ENCODE measurements around the gene HTR1B.

Gene HTR1B

GRCh38 chr6:77462359-77463307 is 658 bp downstream of the HTR1B start:
- no peaks in the 10 kb centered on the region for H3K9me2 ChIP-seq (replicated peaks; ENCODE audit: control insufficient read depth, low read length)
- no peak overlapping the region for H3K27ac ChIP-seq (ENCODE audit: low read depth, low read length)
- H3F3A ChIP-seq (ENCODE audit: control insufficient read depth, insufficient read depth), result no peaks in the 10 kb centered on the region
- H3K79me2 ChIP-seq (ENCODE audit: control insufficient read depth, low read length), result no peaks in the 10 kb centered on the region
- no peak overlapping the region for H3K4me2 ChIP-seq (ENCODE audit: low read length)
- peaks cover 3% of the 10 kb centered on the region; the same call in 1 of the 2 replicates for H3K4me1 ChIP-seq (ENCODE audit: control insufficient read depth, low read length)
- no peaks in the 10 kb centered on the region; the same call in 1 of the 2 replicates for H3K9me3 ChIP-seq (ENCODE audit: control insufficient read depth, insufficient read depth, low read length)
- no peaks in the 10 kb centered on the region for H3K36me3 ChIP-seq (ENCODE audit: control insufficient read depth, low read length)
- no peaks in the 10 kb centered on the region for H3K27me3 ChIP-seq (ENCODE audit: control insufficient read depth, low read length)
- H4K20me1 ChIP-seq (ENCODE audit: control insufficient read depth, insufficient read depth, low read depth, low read length), result no peaks in the 10 kb centered on the region
- TF ChIP-seq EZH2phosphoT487 (IDR thresholded peaks at IDR 0.05; ENCODE audit: borderline replicate concordance, low read length) (no peak), CTCF (IDR thresholded peaks at IDR 0.05; ENCODE audit: low read depth, low read length, poor library complexity, severe bottlenecking) (no peak)
- no peak overlapping the region for H3K4me3 ChIP-seq (ENCODE audit: low read length)

GRCh38 chr6:77461796-77462195 is 1.5 kb downstream of the HTR1B start:
- H3K4me1 ChIP-seq (ENCODE audit: control insufficient read depth, low read length), result peaks cover 3% of the 10 kb centered on the region; the same call in 1 of the 2 replicates
- H3K27ac ChIP-seq (ENCODE audit: low read depth, low read length), result no peak overlapping the region
- no peak overlapping the region for H3K4me2 ChIP-seq (ENCODE audit: low read length)
- H3F3A ChIP-seq (ENCODE audit: control insufficient read depth, insufficient read depth), result no peaks in the 10 kb centered on the region
- H3K9me3 ChIP-seq (ENCODE audit: control insufficient read depth, insufficient read depth, low read length), result no peaks in the 10 kb centered on the region; the same call in 1 of the 2 replicates
- TF ChIP-seq EZH2phosphoT487 (IDR thresholded peaks at IDR 0.05; ENCODE audit: borderline replicate concordance, low read length), result no peak
- no peak for TF ChIP-seq CTCF (IDR thresholded peaks at IDR 0.05; ENCODE audit: low read depth, low read length, poor library complexity, severe bottlenecking)
- H3K9me2 ChIP-seq (replicated peaks; ENCODE audit: control insufficient read depth, low read length), result no peaks in the 10 kb centered on the region
- no peak overlapping the region for H3K4me3 ChIP-seq (ENCODE audit: low read length)
- H3K36me3 ChIP-seq (ENCODE audit: control insufficient read depth, low read length), result no peaks in the 10 kb centered on the region
- no peaks in the 10 kb centered on the region for H3K79me2 ChIP-seq (ENCODE audit: control insufficient read depth, low read length)
- no peaks in the 10 kb centered on the region for H4K20me1 ChIP-seq (ENCODE audit: control insufficient read depth, insufficient read depth, low read depth, low read length)
- no peaks in the 10 kb centered on the region for H3K27me3 ChIP-seq (ENCODE audit: control insufficient read depth, low read length)

GRCh38 chr6:77458421-77458820 is 4.9 kb downstream of the HTR1B start:
- no peak overlapping the region for H3K4me3 ChIP-seq (ENCODE audit: low read length)
- TF ChIP-seq EZH2phosphoT487 (IDR thresholded peaks at IDR 0.05; ENCODE audit: borderline replicate concordance, low read length) (no peak), CTCF (IDR thresholded peaks at IDR 0.05; ENCODE audit: low read depth, low read length, poor library complexity, severe bottlenecking) (no peak)
- H3K4me2 ChIP-seq (ENCODE audit: low read length), result no peak overlapping the region
- no peaks in the 10 kb centered on the region for H3K9me2 ChIP-seq (replicated peaks; ENCODE audit: control insufficient read depth, low read length)
- no peaks in the 10 kb centered on the region; the same call in 1 of the 2 replicates for H3K9me3 ChIP-seq (ENCODE audit: control insufficient read depth, insufficient read depth, low read length)
- H3K4me1 ChIP-seq (ENCODE audit: control insufficient read depth, low read length), result no peaks in the 10 kb centered on the region
- H3K36me3 ChIP-seq (ENCODE audit: control insufficient read depth, low read length), result no peaks in the 10 kb centered on the region
- H3F3A ChIP-seq (ENCODE audit: control insufficient read depth, insufficient read depth), result no peaks in the 10 kb centered on the region
- no peaks in the 10 kb centered on the region for H3K79me2 ChIP-seq (ENCODE audit: control insufficient read depth, low read length)
- H3K27ac ChIP-seq (ENCODE audit: low read depth, low read length), result no peak overlapping the region
- no peaks in the 10 kb centered on the region for H3K27me3 ChIP-seq (ENCODE audit: control insufficient read depth, low read length)
- H4K20me1 ChIP-seq (ENCODE audit: control insufficient read depth, insufficient read depth, low read depth, low read length), result no peaks in the 10 kb centered on the region

Measured in DOHH2 (cell line).